Measurements from ENCODE around the gene FCHO2.
"Not testable (repeated sequence)": the region's sequence is repeated elsewhere in the genome, so short reads cannot be mapped to it uniquely, and the experiment has no call there.

FCHO2 gene

GRCh38 chr5:73022471-73023169 is 66.8 kb downstream of the FCHO2 start:
- no peak overlapping the region for H3K18ac ChIP-seq (ENCODE audit: low read length)
- no peak for DNase-seq
- H2BK12ac ChIP-seq (ENCODE audit: low read length): no peak overlapping the region
- H3K27me3 ChIP-seq (ENCODE audit: insufficient read depth, low read length): no peaks in the 10 kb centered on the region
- H2AFZ ChIP-seq (ENCODE audit: insufficient read depth, low read length, poor library complexity): no peak overlapping the region
- H3K4me1 ChIP-seq (ENCODE audit: control insufficient read depth in 1 of 2, insufficient read depth in 2 of 2, low read length in 2 of 2): no peaks in the 10 kb centered on the region
- no peak overlapping the region for H3K23ac ChIP-seq (ENCODE audit: low read length)
- H3K4ac ChIP-seq (ENCODE audit: low read depth, low read length): no peak overlapping the region
- no peak overlapping the region for H2BK5ac ChIP-seq (ENCODE audit: low read depth, low read length, poor library complexity)
- H2BK120ac ChIP-seq (ENCODE audit: insufficient read depth, low read length, poor library complexity): no peak overlapping the region
- no peak overlapping the region for H3K27ac ChIP-seq (ENCODE audit: low read depth, low read length)
- H4K12ac ChIP-seq (ENCODE audit: low read depth, low read length): no peak overlapping the region
- no peak overlapping the region for H2AK5ac ChIP-seq (ENCODE audit: low read length)
- H4K8ac ChIP-seq (ENCODE audit: low read depth, low read length): no peak overlapping the region
- no peaks in the 10 kb centered on the region for H3K9me3 ChIP-seq (ENCODE audit: insufficient read depth, low read depth, low read length)
- H3K36me3 ChIP-seq (ENCODE audit: control insufficient read depth in 1 of 2, insufficient read depth in 2 of 2, low read length in 2 of 2): peaks cover 12 to 13% of the 10 kb centered on the region in 2 experiments
- H3K9ac ChIP-seq (ENCODE audit: low read length): no peak overlapping the region
- no peaks in the 10 kb centered on the region for H3K79me2 ChIP-seq (ENCODE audit: control insufficient read depth, insufficient read depth, low read length, poor library complexity)
- no peak overlapping the region for H3K4me3 ChIP-seq (ENCODE audit: low read depth, low read length)
- WGBS (ENCODE audit: extremely low coverage, insufficient coverage, insufficient read length): no CpG with 5 or more reads among the region's 4 CpGs
- no peak overlapping the region for H3K4me2 ChIP-seq (ENCODE audit: low read length)
- H3K79me1 ChIP-seq (ENCODE audit: low read length): no peaks in the 10 kb centered on the region
- no peak overlapping the region for H4K91ac ChIP-seq (ENCODE audit: low read depth, low read length)
- H3K14ac ChIP-seq (ENCODE audit: low read length): no peak overlapping the region

GRCh38 chr5:73024946-73025544 is 69.2 kb downstream of the FCHO2 start:
- not testable (repeated sequence) for H3K18ac ChIP-seq (ENCODE audit: low read length); H4K91ac ChIP-seq (ENCODE audit: low read depth, low read length); H2BK120ac ChIP-seq (ENCODE audit: insufficient read depth, low read length, poor library complexity); H3K27ac ChIP-seq (ENCODE audit: low read depth, low read length); H2AK5ac ChIP-seq (ENCODE audit: low read length); H3K4me1 ChIP-seq (ENCODE audit: control insufficient read depth in 1 of 2, insufficient read depth in 2 of 2, low read length in 2 of 2); H2AFZ ChIP-seq (ENCODE audit: insufficient read depth, low read length, poor library complexity); H3K79me1 ChIP-seq (ENCODE audit: low read length); H4K8ac ChIP-seq (ENCODE audit: low read depth, low read length); H3K4me3 ChIP-seq (ENCODE audit: low read depth, low read length); H3K9me3 ChIP-seq (ENCODE audit: insufficient read depth, low read depth, low read length); H3K23ac ChIP-seq (ENCODE audit: low read length); H3K14ac ChIP-seq (ENCODE audit: low read length); H2BK12ac ChIP-seq (ENCODE audit: low read length); H2BK5ac ChIP-seq (ENCODE audit: low read depth, low read length, poor library complexity); H3K79me2 ChIP-seq (ENCODE audit: control insufficient read depth, insufficient read depth, low read length, poor library complexity); H3K4me2 ChIP-seq (ENCODE audit: low read length); H3K9ac ChIP-seq (ENCODE audit: low read length); H3K27me3 ChIP-seq (ENCODE audit: insufficient read depth, low read length); H3K4ac ChIP-seq (ENCODE audit: low read depth, low read length); H4K12ac ChIP-seq (ENCODE audit: low read depth, low read length)
- peak; percentile 3 to 68 for DNase-seq
- peaks cover 12% of the 10 kb centered on the region in 2 experiments for H3K36me3 ChIP-seq (ENCODE audit: control insufficient read depth in 1 of 2, insufficient read depth in 2 of 2, low read length in 2 of 2)
- no CpG with 5 or more reads among the region's 9 CpGs for WGBS (ENCODE audit: extremely low coverage, insufficient coverage, insufficient read length)

GRCh38 chr5:73027361-73027760 is 71.5 kb downstream of the FCHO2 start:
- Histone ChIP-seq H3K4me2 (ENCODE audit: low read length) (no peak overlapping the region), H3K79me2 (ENCODE audit: control insufficient read depth, insufficient read depth, low read length, poor library complexity) (no peaks in the 10 kb centered on the region)
- WGBS (ENCODE audit: extremely low coverage, insufficient coverage, insufficient read length): no CpG with 5 or more reads among the region's 2 CpGs

GRCh38 chr5:73027816-73028215 is 72.0 kb downstream of the FCHO2 start:
- no peak overlapping the region for H3K23ac ChIP-seq (ENCODE audit: low read length)
- H3K4me2 ChIP-seq (ENCODE audit: low read length): no peak overlapping the region
- H3K9ac ChIP-seq (ENCODE audit: low read length): no peak overlapping the region
- H3K9me3 ChIP-seq (ENCODE audit: insufficient read depth, low read depth, low read length): no peaks in the 10 kb centered on the region
- no peak overlapping the region for H4K12ac ChIP-seq (ENCODE audit: low read depth, low read length)
- no peak overlapping the region for H3K27ac ChIP-seq (ENCODE audit: low read depth, low read length)
- no peak overlapping the region for H4K8ac ChIP-seq (ENCODE audit: low read depth, low read length)
- no peak overlapping the region for H2BK5ac ChIP-seq (ENCODE audit: low read depth, low read length, poor library complexity)
- H3K4ac ChIP-seq (ENCODE audit: low read depth, low read length): no peak overlapping the region
- no CpG with 5 or more reads among the region's 4 CpGs for WGBS (ENCODE audit: extremely low coverage, insufficient coverage, insufficient read length)
- H3K4me1 ChIP-seq (ENCODE audit: control insufficient read depth in 1 of 2, insufficient read depth in 2 of 2, low read length in 2 of 2): peaks cover 0 to 7% of the 10 kb centered on the region in 2 experiments
- no peak overlapping the region for H3K14ac ChIP-seq (ENCODE audit: low read length)
- peaks cover 6 to 9% of the 10 kb centered on the region in 2 experiments for H3K36me3 ChIP-seq (ENCODE audit: control insufficient read depth in 1 of 2, insufficient read depth in 2 of 2, low read length in 2 of 2)
- no peak overlapping the region for H2AK5ac ChIP-seq (ENCODE audit: low read length)
- no peak overlapping the region for H2BK12ac ChIP-seq (ENCODE audit: low read length)
- H3K79me2 ChIP-seq (ENCODE audit: control insufficient read depth, insufficient read depth, low read length, poor library complexity): no peaks in the 10 kb centered on the region
- H3K27me3 ChIP-seq (ENCODE audit: insufficient read depth, low read length): no peaks in the 10 kb centered on the region
- peaks cover 3% of the 10 kb centered on the region for H3K79me1 ChIP-seq (ENCODE audit: low read length)
- peak overlapping the region; percentile 37 for H3K18ac ChIP-seq (ENCODE audit: low read length)
- no peak overlapping the region for H2BK120ac ChIP-seq (ENCODE audit: insufficient read depth, low read length, poor library complexity)
- no peak for DNase-seq
- H4K91ac ChIP-seq (ENCODE audit: low read depth, low read length): peak overlapping the region; percentile 14
- H2AFZ ChIP-seq (ENCODE audit: insufficient read depth, low read length, poor library complexity): no peak overlapping the region
- no peak overlapping the region for H3K4me3 ChIP-seq (ENCODE audit: low read depth, low read length)

More at GRCh38 chr5:73027361-73027760, 71.5 kb downstream of the FCHO2 start:
- H3K14ac ChIP-seq (ENCODE audit: low read length): no peak overlapping the region
- H3K27ac ChIP-seq (ENCODE audit: low read depth, low read length): no peak overlapping the region
- no peaks in the 10 kb centered on the region for H3K27me3 ChIP-seq (ENCODE audit: insufficient read depth, low read length)
- no peak overlapping the region for H4K91ac ChIP-seq (ENCODE audit: low read depth, low read length)
- H3K9me3 ChIP-seq (ENCODE audit: insufficient read depth, low read depth, low read length): no peaks in the 10 kb centered on the region
- peak in 1 of 2 donors; percentile 25 for DNase-seq
- no peak overlapping the region for H3K23ac ChIP-seq (ENCODE audit: low read length)
- peaks cover 3% of the 10 kb centered on the region for H3K79me1 ChIP-seq (ENCODE audit: low read length)
- H3K9ac ChIP-seq (ENCODE audit: low read length): no peak overlapping the region
- no peak overlapping the region for H4K12ac ChIP-seq (ENCODE audit: low read depth, low read length)
- peaks cover 0 to 7% of the 10 kb centered on the region in 2 experiments for H3K4me1 ChIP-seq (ENCODE audit: control insufficient read depth in 1 of 2, insufficient read depth in 2 of 2, low read length in 2 of 2)
- H2AFZ ChIP-seq (ENCODE audit: insufficient read depth, low read length, poor library complexity): no peak overlapping the region
- H3K4ac ChIP-seq (ENCODE audit: low read depth, low read length): no peak overlapping the region
- H2BK5ac ChIP-seq (ENCODE audit: low read depth, low read length, poor library complexity): no peak overlapping the region
- H3K36me3 ChIP-seq (ENCODE audit: control insufficient read depth in 1 of 2, insufficient read depth in 2 of 2, low read length in 2 of 2): peaks cover 6 to 9% of the 10 kb centered on the region in 2 experiments
- no peak overlapping the region for H2BK120ac ChIP-seq (ENCODE audit: insufficient read depth, low read length, poor library complexity)
- no peak overlapping the region for H2AK5ac ChIP-seq (ENCODE audit: low read length)
- no peak overlapping the region for H3K18ac ChIP-seq (ENCODE audit: low read length)
- H2BK12ac ChIP-seq (ENCODE audit: low read length): no peak overlapping the region
- H3K4me3 ChIP-seq (ENCODE audit: low read depth, low read length): no peak overlapping the region
- H4K8ac ChIP-seq (ENCODE audit: low read depth, low read length): no peak overlapping the region

Measured in trophoblast cell (in vitro differentiated cells and primary cell).